ENCODE results near the gene ZMYM1. TPM values are rescaled to one million over a fixed set of nuclear protein-coding genes. Genes with fewer than 3 reads are reported as not detected.

ZMYM1 gene
- total RNA-seq, 2 donors from 2014 or later: 13.4 to 14.3 TPM

DNA sequence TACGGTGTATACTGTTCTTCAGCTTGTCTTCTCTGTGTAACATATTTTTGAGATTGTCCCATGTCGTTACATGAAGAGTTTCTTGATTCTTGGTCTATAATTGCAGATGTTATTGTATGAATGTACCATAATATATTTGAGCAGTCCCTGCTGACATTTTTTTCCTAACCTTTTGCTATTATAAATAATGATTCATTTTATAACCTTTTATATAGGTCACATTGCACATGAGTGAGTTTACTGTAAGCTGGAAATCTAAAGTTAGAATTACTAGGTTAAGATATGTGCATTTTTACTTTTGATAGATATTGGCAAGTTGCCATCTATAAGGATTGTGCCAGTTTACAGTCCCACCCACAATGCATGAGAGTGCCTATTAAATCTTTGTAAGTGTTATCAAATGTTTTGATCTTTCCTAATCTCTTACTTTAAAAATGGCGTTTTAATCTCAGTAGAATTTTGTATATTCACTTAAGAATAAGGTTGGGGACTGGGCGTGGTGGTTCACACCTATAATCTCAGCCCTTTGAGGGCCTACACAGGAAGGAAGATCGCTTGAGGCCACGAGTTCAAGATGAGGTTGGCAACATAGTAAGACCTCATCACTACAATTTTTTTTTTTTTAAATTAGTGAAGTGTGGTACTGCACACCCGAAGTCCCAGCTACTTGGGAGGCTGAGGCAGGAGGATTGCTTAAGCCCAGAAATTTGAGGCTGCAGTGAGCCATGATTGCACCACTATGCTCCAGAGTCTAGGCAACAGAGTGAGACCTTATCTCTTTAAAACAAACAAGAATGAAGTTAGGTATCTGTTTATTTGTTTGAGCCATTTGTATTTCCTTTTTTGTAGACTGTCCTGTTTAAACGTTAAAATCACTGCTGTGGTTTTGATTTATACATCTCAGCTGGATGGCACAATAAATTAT, 36.5 kb downstream of the ZMYM1 start:
- TF ChIP-seq, protein P1, sequence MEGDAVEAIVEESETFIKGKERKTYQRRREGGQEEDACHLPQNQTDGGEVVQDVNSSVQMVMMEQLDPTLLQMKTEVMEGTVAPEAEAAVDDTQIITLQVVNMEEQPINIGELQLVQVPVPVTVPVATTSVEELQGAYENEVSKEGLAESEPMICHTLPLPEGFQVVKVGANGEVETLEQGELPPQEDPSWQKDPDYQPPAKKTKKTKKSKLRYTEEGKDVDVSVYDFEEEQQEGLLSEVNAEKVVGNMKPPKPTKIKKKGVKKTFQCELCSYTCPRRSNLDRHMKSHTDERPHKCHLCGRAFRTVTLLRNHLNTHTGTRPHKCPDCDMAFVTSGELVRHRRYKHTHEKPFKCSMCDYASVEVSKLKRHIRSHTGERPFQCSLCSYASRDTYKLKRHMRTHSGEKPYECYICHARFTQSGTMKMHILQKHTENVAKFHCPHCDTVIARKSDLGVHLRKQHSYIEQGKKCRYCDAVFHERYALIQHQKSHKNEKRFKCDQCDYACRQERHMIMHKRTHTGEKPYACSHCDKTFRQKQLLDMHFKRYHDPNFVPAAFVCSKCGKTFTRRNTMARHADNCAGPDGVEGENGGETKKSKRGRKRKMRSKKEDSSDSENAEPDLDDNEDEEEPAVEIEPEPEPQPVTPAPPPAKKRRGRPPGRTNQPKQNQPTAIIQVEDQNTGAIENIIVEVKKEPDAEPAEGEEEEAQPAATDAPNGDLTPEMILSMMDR (IDR thresholded peaks at IDR 0.05): no peak
- H3K4me1 ChIP-seq: no peaks in the 10 kb centered on the region
- H3K27me3 ChIP-seq: no peaks in the 10 kb centered on the region
- DNase-seq: no peak
- intact Hi-C loops (cut with DNase I): no loop called here
- H3K9me3 ChIP-seq: no peaks in the 10 kb centered on the region
- no peak overlapping the region for H3K4me3 ChIP-seq
- H3K9ac ChIP-seq (ENCODE audit: low read depth in 2 of 2, low read length in 2 of 2): no peak overlapping the region
- H3K27ac ChIP-seq: no peak overlapping the region
- peaks cover 3% of the 10 kb centered on the region for H3K36me3 ChIP-seq

DNA sequence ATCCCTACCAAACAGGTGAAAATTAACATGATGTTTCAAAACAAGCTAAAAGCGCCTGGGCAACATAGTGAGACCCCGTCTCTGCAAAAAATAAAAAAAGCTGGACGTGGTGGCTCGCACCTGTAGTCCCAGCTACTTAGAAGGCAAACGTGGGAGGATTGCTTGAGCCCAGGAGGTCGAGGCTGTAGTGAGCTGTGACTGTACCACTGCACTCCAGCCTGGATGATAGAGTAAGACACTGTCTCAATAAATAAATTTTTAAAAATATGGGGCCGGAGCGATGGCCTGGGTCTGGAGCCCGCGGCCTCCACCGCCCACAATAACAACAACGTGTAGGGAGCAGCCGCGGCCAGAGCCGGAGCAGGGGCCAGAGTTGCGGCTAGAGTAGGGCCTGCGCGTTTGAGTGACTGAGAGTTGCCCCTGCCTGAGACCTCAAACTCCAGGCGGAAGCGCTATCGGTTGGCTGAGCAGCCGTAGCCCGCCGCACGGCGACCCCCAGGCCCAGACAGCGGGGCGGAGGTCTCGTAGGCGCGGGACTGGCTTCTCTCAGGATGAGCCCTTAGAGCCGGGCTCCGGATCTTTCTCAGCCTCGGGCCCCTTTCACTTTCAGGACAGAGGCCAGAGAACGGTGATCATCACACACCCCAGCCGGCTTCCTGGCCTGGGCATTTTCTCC, 41.4 kb downstream of the ZMYM1 start:
- Histone ChIP-seq H3K27me3 (no peaks in the 10 kb centered on the region), H3K4me3 (peak overlapping the region; percentile 48), H3K9ac (ENCODE audit: low read depth in 2 of 2, low read length in 2 of 2) (peak overlapping the region; percentile 19 to 24), H3K36me3 (no peaks in the 10 kb centered on the region), H3K4me1 (no peaks in the 10 kb centered on the region), H3K9me3 (no peaks in the 10 kb centered on the region), H3K27ac (no peak overlapping the region)
- DNase-seq: no peak
- intact Hi-C loops (cut with DNase I): no loop called here
- TF ChIP-seq, protein P1 (IDR thresholded peaks at IDR 0.05): no peak

DNA sequence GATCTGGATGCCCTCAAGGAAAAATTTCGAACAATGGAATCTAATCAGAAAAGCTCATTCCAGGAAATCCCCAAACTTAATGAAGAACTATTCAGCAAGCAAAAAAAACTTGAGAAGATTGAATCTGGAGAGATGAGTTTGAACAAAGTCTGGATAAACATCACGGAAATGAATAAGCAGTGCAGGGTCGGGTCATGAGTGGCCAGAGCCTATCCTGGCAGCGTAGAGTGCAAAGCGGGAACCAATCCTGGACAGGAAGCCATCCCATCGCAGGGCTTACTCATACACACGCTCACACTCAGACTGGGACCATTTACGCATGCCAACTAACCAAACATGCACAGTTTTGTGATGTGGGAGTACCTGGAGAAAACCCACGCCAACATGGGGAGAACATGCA, 43.1 kb downstream of the ZMYM1 start:
- Histone ChIP-seq H3K36me3 (no peaks in the 10 kb centered on the region), H3K4me3 (no peak overlapping the region), H3K27me3 (no peaks in the 10 kb centered on the region), H3K4me1 (no peaks in the 10 kb centered on the region), H3K9me3 (no peaks in the 10 kb centered on the region), H3K27ac (no peak overlapping the region), H3K9ac (ENCODE audit: low read depth in 2 of 2, low read length in 2 of 2) (no peak overlapping the region)
- no peak for DNase-seq
- intact Hi-C loops (cut with DNase I): no loop called here
- TF ChIP-seq, protein P1 (IDR thresholded peaks at IDR 0.05): no peak

DNA sequence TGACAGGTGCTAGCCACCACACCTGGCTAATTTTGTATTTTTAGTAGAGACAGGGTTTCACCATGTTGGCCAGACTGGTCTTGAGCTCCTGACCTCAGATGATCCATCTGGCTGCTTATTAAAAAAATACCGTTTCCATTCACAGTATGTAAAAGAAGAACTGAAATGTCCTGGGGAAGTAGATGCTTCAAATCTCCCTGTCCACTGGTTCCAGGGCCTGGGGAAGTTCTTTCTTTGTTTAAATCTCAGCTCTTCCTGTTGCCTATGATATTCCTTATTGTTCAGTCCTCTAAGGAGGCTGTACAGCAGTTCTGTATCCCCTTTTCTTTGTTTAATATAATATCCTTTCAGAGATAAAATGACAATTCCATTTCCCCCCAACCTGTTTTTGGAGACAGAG, 47.4 kb downstream of the ZMYM1 start:
- Histone ChIP-seq H3K9me3 (no peaks in the 10 kb centered on the region), H3K27me3 (no peaks in the 10 kb centered on the region), H3K4me3 (no peak overlapping the region), H3K27ac (no peak overlapping the region), H3K4me1 (no peaks in the 10 kb centered on the region), H3K36me3 (no peaks in the 10 kb centered on the region), H3K9ac (ENCODE audit: low read depth in 2 of 2, low read length in 2 of 2) (no peak overlapping the region)
- DNase-seq: no peak
- TF ChIP-seq, protein P1 (IDR thresholded peaks at IDR 0.05): no peak
- intact Hi-C loops (cut with DNase I): no loop called here

DNA sequence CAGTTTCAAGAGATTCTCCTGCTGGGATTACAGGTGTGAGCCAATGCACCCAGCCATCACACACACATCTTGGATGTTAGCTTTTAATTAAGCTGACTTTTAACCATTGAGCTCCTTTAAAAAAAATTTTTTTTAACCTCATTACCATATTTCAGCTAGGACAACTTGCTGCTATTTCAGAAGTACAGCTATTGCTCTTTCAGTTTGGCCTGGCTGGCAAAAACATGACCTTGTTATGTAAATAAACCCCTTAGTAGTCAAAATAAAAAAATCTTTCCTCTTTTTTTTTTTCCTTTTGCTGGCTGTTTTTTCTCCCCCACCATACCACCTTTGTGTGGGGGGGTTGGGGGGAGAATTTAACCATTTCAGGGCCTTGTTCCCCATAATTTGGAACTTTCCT, 49.9 kb downstream of the ZMYM1 start:
- intact Hi-C loops (cut with DNase I): no loop called here
- Histone ChIP-seq H3K4me3 (no peak overlapping the region), H3K27ac (no peak overlapping the region), H3K9ac (ENCODE audit: low read depth in 2 of 2, low read length in 2 of 2) (no peak overlapping the region), H3K4me1 (no peaks in the 10 kb centered on the region), H3K27me3 (no peaks in the 10 kb centered on the region), H3K9me3 (no peaks in the 10 kb centered on the region), H3K36me3 (no peaks in the 10 kb centered on the region)
- TF ChIP-seq, protein P1 (IDR thresholded peaks at IDR 0.05): no peak
- DNase-seq: no peak

All from colonic mucosa (tissue), 4 donors.